ENCODE measurements around the gene UTF1. TPM values are rescaled to one million over a fixed set of nuclear protein-coding genes. Genes with fewer than 3 reads are reported as not detected.

The UTF1 gene
- total RNA-seq, 6 experiments from 2014 or later: not detected

- no peak for DNase-seq
- H3K4me1 Mint-ChIP-seq (ENCODE audit: low read depth): no peaks in the 10 kb centered on the region
- H3K36me3 Mint-ChIP-seq (ENCODE audit: low read depth): no peaks in the 10 kb centered on the region
- no peaks in the 10 kb centered on the region for H3K9me3 Mint-ChIP-seq
- H3K27me3 Mint-ChIP-seq (ENCODE audit: insufficient read depth): peaks cover 37% of the 10 kb centered on the region
- no peak overlapping the region for H3K27ac Mint-ChIP-seq
- TF ChIP-seq CTCF (IDR thresholded peaks at IDR 0.05): no peak
- H3K4me3 Mint-ChIP-seq: no peak overlapping the region
These were observed 5.3 kb downstream of the UTF1 start for GRCh38 chr10:133235265-133235855.

- DNase-seq: no peak
- Mint-ChIP-seq H3K4me3 (no peak overlapping the region), H3K36me3 (ENCODE audit: low read depth) (no peaks in the 10 kb centered on the region), H3K27me3 (ENCODE audit: insufficient read depth) (peaks cover 37% of the 10 kb centered on the region), H3K27ac (no peak overlapping the region), H3K9me3 (no peaks in the 10 kb centered on the region), H3K4me1 (ENCODE audit: low read depth) (no peaks in the 10 kb centered on the region)
- no peak for TF ChIP-seq CTCF (IDR thresholded peaks at IDR 0.05)
These were observed 5.9 kb downstream of the UTF1 start for GRCh38 chr10:133235932-133236331.

- Mint-ChIP-seq H3K36me3 (ENCODE audit: low read depth) (no peaks in the 10 kb centered on the region), H3K9me3 (no peaks in the 10 kb centered on the region), H3K27ac (no peak overlapping the region), H3K4me3 (no peak overlapping the region), H3K27me3 (ENCODE audit: insufficient read depth) (peaks cover 33% of the 10 kb centered on the region), H3K4me1 (ENCODE audit: low read depth) (no peaks in the 10 kb centered on the region)
- no peak for TF ChIP-seq CTCF (IDR thresholded peaks at IDR 0.05)
- DNase-seq: no peak
These were observed 6.6 kb downstream of the UTF1 start for GRCh38 chr10:133236401-133237240.

- no peak overlapping the region for H3K27ac Mint-ChIP-seq
- DNase-seq: no peak
- no peaks in the 10 kb centered on the region for H3K36me3 Mint-ChIP-seq (ENCODE audit: low read depth)
- TF ChIP-seq CTCF (IDR thresholded peaks at IDR 0.05): no peak
- H3K27me3 Mint-ChIP-seq (ENCODE audit: insufficient read depth): peaks cover 28% of the 10 kb centered on the region
- H3K4me1 Mint-ChIP-seq (ENCODE audit: low read depth): no peaks in the 10 kb centered on the region
- H3K9me3 Mint-ChIP-seq: no peaks in the 10 kb centered on the region
- H3K4me3 Mint-ChIP-seq: no peak overlapping the region
These were observed 7.2 kb downstream of the UTF1 start for GRCh38 chr10:133237241-133237587.

- Mint-ChIP-seq H3K4me3 (no peak within 1 kb of the TSS), H3K9me3 (no peaks in the 10 kb centered on the region), H3K36me3 (ENCODE audit: low read depth) (no peaks in the 10 kb centered on the region), H3K4me1 (ENCODE audit: low read depth) (peaks cover 2% of the 10 kb centered on the region), H3K27me3 (ENCODE audit: insufficient read depth) (peaks cover 26% of the 10 kb centered on the region), H3K27ac (no peak within 1 kb of the TSS)
- TF ChIP-seq CTCF (IDR thresholded peaks at IDR 0.05): no peak
- DNase-seq: no peak
These were observed 7.8 kb downstream of the UTF1 start, which contains the start of gene VENTX for GRCh38 chr10:133237588-133238465. TSS of gene VENTX (plus strand) at chr10:133237855. CDS start at chr10:133237915, 60 bp downstream.

Data from HFFc6 (cell line).